Esophagus squamous epithelium (tissue), 5 donors: ENCODE data around the gene ZNF783. TPM values are rescaled to one million over a fixed set of nuclear protein-coding genes. Genes with fewer than 3 reads are reported as not detected.
A peak's percentile ranks its signal among the peaks of the same experiment; 100 is the strongest.

Experiments
- DNase-seq: peaks from one replicate; lab custom pipeline; 2025; lab: John Stamatoyannopoulos, UW
- H3K27ac ChIP-seq, 4 donors: fragments of 200-600 bp; sonication (generic); one replicate each; pipeline ENCODE4 v1.5.1; 2016 to 2019; ENCODE audit warnings: mild to moderate bottlenecking in 1 of 4
- H3K27me3 ChIP-seq, 4 donors: fragments of 200-600 bp; sonication (generic); 1 replicate in 3 of 4; 2 replicates in 1 of 4; pipeline versions ENCODE4 v1.5.1 to v1.6.0; 2017 to 2021; ENCODE audit warnings: antibody characterized with exemption in 1 of 4
- H3K36me3 ChIP-seq, 3 donors: fragments of 200-600 bp; sonication (generic); one replicate each; pipeline ENCODE4 v1.5.1; 2016 to 2019
- H3K4me1 ChIP-seq, 3 donors: fragments of 200-600 bp; sonication (generic); one replicate each; pipeline ENCODE4 v1.5.1; 2017 to 2019
- H3K4me3 ChIP-seq, 4 donors: fragments of 200-600 bp; sonication (generic); 1 replicate in 3 of 4; 2 replicates in 1 of 4; pipeline ENCODE4 v1.5.1; 2016 to 2019; ENCODE audit warnings: mild to moderate bottlenecking in 2 of 4, moderate library complexity in 1 of 4
- H3K9me3 ChIP-seq, 3 donors: fragments of 200-600 bp; sonication (generic); one replicate each; pipeline ENCODE4 v1.5.1; 2016 to 2019
- POLR2A ChIP-seq, 4 donors: fragments of 450-650 bp; IDR thresholded peaks; one replicate each; pipeline ENCODE4 v1.6.1; 2017; ENCODE audit warnings: antibody characterized with exemption in 4 of 4, mild to moderate bottlenecking in 4 of 4, moderate library complexity in 3 of 4
- WGBS, 2 donors: methylation state at CpG; one replicate each; pipeline ENCODE4 v1.1.5; 2018; 5-methylcytosine and 5-hydroxymethylcytosine counted together
- intact Hi-C: fragments of 100-400 bp; cut with DNase I; formaldehyde crosslinking; loops from one replicate; pipeline ENCODE4 v1.15.0; 2022
- total RNA-seq, 4 donors: library from RNA; depleted of rRNA; stranded (reverse); fragments of >200 nt; gene quantifications; one replicate each; pipeline ENCODE4 v1.1.0, GENCODE V29; 2016
- TF ChIP-seq, protein P1 (sequence below), 6 experiments: fragments of 450-650 bp in 4 of 6; fragments of 200-600 bp in 2 of 6; sonication (generic) in 2 of 6; IDR thresholded peaks; one replicate each; pipeline ENCODE4 v1.5.1; 2016 to 2019; ENCODE audit warnings: antibody characterized with exemption in 6 of 6, mild to moderate bottlenecking in 4 of 6, moderate library complexity in 4 of 6
- donor health status: DM: yes; HTN: yes; CAD: no.

Gene ZNF783
- total RNA-seq, 4 donors from 2014 or later: 3.1 to 15.6 (median 4.8) TPM

DNA sequence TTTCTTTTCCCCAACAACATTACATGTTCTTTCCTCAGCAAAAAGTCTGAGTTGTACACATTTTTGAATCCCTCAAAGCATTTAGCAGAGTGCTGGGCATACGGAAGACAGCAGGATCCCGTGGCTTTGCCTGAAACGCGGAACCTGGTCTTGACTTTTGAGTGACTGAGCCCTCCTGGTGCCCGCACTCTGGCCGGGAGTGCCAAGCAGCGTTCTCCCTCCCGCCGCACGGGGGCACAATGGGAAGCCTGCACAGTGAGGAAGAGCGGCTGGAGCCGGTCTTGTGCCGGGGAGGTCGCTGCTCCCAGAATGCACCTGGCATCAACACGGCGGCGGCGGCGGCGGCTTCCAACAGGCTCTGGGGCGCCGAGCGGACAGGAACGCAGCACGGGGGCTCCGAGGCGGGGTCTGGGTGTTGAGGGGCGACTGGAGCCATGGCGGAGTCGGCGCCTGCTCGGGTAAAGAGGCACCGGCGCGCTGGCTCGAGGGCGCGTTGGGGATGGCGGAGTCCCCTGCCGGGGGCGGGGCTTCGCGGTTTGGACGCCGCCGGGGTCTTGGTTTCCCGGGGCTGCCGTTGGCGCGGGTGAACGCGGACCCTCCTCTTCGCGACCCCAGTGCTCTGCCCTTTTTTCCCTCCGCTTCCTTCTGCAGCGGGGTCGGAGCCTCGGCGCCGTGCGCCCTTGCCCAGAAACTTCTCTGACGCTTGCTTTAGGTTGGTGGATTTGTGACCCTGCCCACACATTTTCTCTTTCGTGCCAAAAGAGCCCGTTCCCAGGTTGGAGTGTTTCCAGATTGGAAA, 22.5 kb upstream of the ZNF783 start, which contains the start of gene ZNF212:
TSS of gene ZNF212 (plus strand) at position 307 of the 799 bp plus-strand sequence. CDS start at position 435, 128 bp downstream.
- H3K9me3 ChIP-seq: no peaks in the 10 kb centered on the region
- peak within 1 kb of the TSS; percentile 52 to 97 (median 88) for H3K4me3 ChIP-seq
- peak within 1 kb of the TSS; percentile 80 to 90 (median 84) for H3K27ac ChIP-seq
- TF ChIP-seq, protein P1, sequence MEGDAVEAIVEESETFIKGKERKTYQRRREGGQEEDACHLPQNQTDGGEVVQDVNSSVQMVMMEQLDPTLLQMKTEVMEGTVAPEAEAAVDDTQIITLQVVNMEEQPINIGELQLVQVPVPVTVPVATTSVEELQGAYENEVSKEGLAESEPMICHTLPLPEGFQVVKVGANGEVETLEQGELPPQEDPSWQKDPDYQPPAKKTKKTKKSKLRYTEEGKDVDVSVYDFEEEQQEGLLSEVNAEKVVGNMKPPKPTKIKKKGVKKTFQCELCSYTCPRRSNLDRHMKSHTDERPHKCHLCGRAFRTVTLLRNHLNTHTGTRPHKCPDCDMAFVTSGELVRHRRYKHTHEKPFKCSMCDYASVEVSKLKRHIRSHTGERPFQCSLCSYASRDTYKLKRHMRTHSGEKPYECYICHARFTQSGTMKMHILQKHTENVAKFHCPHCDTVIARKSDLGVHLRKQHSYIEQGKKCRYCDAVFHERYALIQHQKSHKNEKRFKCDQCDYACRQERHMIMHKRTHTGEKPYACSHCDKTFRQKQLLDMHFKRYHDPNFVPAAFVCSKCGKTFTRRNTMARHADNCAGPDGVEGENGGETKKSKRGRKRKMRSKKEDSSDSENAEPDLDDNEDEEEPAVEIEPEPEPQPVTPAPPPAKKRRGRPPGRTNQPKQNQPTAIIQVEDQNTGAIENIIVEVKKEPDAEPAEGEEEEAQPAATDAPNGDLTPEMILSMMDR (IDR thresholded peaks at IDR 0.05): peak; percentile 69 to 97 (median 88)
- peak in 2 of 4 donors; percentile 25 to 32 for TF ChIP-seq POLR2A (IDR thresholded peaks at IDR 0.05)
- H3K4me1 ChIP-seq: peaks cover 15 to 38% (median 21%) of the 10 kb centered on the region in 3 donors
- intact Hi-C loops: no loop called here
- peak; percentile 53 for DNase-seq
- 0 to 1% methylated on average over 19 to 31 of the region's 64 CpGs for WGBS, 2 donors
- no peaks in the 10 kb centered on the region for H3K27me3 ChIP-seq
- no peaks in the 10 kb centered on the region for H3K36me3 ChIP-seq

DNA sequence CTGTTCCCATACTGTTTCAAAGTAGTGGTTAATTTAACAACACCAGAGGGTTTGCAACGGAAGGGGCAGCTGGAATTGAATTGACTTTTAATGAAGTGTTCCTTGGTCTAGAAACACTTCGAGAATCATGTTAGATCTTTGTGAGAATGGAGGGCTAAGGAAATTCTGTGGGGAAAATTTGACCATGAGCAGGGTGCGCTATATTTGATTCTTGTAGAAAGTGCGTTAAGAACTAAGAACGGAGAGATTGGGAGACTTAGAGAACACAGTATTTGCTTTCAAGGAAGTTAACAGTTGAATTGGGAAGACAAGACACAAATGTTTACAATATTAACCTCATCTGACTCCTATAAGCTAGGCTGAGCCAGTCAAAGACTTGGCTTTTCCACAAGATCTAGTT, 21.4 kb upstream of the ZNF783 start:
- intact Hi-C loops: no loop called here
- no peaks in the 10 kb centered on the region for H3K9me3 ChIP-seq
- H3K27me3 ChIP-seq: no peaks in the 10 kb centered on the region
- WGBS, 2 donors: 70 to 78% methylated on average over 5 of the region's 5 CpGs
- no peak for TF ChIP-seq POLR2A (IDR thresholded peaks at IDR 0.05)
- TF ChIP-seq, protein P1 (IDR thresholded peaks at IDR 0.05): no peak
- H3K4me1 ChIP-seq: peaks cover 15 to 38% (median 21%) of the 10 kb centered on the region in 3 donors
- H3K27ac ChIP-seq: peak overlapping the region in 3 of 4 donors; percentile 81 to 90 (median 88)
- H3K4me3 ChIP-seq: peak overlapping the region; percentile 52 to 97 (median 88)
- H3K36me3 ChIP-seq: no peaks in the 10 kb centered on the region
- no peak for DNase-seq

DNA sequence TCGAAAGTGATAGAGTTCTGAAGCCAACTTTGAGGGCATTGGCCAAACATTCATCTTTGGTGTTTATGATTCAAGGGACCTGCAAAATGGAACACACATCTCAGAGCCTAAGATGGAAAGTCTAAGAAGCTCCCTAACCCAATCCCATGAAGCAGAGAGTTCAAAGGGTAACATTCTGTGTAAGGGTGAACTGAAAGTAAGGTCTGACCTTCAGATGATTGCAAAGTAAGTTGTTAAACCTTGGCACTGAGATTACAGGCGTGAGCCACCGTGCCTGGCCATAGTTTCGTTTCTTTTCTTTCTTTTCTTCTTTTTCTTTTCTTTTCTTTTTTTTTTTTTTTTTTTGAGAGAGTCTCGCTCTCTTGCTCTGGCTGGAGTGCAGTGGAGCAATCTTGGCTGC, 20.3 kb upstream of the ZNF783 start:
- Histone ChIP-seq H3K36me3 (no peaks in the 10 kb centered on the region), H3K27ac (no peak overlapping the region), H3K9me3 (no peaks in the 10 kb centered on the region), H3K27me3 (no peaks in the 10 kb centered on the region), H3K4me3 (no peak overlapping the region), H3K4me1 (peaks cover 15 to 38% (median 21%) of the 10 kb centered on the region in 3 donors)
- TF ChIP-seq, protein P1 (IDR thresholded peaks at IDR 0.05): no peak
- no peak for TF ChIP-seq POLR2A (IDR thresholded peaks at IDR 0.05)
- DNase-seq: no peak
- WGBS, 2 donors: 86 to 89% methylated on average over 4 to 5 of the region's 5 CpGs
- intact Hi-C loops: no loop called here

DNA sequence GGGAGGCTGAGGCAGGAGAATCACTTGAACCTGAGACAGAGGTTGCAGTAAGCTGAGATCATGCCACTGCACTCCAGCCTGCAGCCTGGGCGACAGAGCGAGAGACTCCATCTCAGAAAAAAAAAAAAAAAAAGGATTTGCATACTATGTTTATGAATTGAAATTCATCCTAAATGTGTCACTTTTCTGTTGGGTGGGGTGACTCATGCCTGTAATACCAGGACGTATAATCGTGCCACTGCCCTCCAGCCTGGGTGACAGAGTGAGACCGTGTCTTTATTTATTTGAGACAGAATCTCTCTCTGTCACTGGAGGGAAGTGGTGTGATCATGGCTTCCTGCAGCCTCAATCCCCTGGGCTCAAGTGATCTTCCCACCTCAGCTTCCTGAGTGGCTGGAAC, 16.8 kb upstream of the ZNF783 start:
- H3K9me3 ChIP-seq: no peaks in the 10 kb centered on the region
- peak overlapping the region in 1 of 4 donors; percentile 36 for H3K27ac ChIP-seq
- WGBS, 2 donors: 46 to 55% methylated on average over 5 of the region's 5 CpGs
- peaks cover 10 to 14% (median 12%) of the 10 kb centered on the region in 3 donors for H3K4me1 ChIP-seq
- DNase-seq: no peak
- H3K27me3 ChIP-seq: no peaks in the 10 kb centered on the region
- H3K4me3 ChIP-seq: no peak overlapping the region
- TF ChIP-seq, protein P1 (IDR thresholded peaks at IDR 0.05): no peak
- no peak for TF ChIP-seq POLR2A (IDR thresholded peaks at IDR 0.05)
- peaks cover 0 to 7% (median 2%) of the 10 kb centered on the region in 3 donors for H3K36me3 ChIP-seq
- intact Hi-C loops: no loop called here

DNA sequence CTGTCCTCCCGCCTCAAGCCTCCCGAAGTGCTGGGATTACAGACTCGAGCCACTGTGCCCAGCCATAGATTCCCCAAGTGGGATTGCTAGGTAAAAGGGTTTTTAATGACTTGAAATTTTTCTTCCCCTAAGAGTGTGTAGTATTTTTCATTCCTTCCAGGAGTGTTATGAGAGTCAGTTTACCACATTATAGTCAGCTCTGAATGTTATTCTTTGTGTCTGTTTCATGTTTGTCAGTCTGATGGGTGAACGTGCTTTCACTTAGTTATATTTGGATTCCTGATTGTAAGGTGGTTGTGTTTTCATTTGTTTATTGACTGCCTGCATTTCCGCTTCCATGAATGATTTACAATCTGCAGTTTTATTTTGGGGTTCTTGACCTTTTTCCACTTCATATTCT, 16.3 kb upstream of the ZNF783 start:
- peaks cover 0 to 12% (median 7%) of the 10 kb centered on the region in 3 donors for H3K36me3 ChIP-seq
- intact Hi-C loops: no loop called here
- DNase-seq: no peak
- H3K4me3 ChIP-seq: no peak overlapping the region
- 83 to 88% methylated on average over 5 of the region's 5 CpGs for WGBS, 2 donors
- H3K4me1 ChIP-seq: peaks cover 5 to 9% (median 7%) of the 10 kb centered on the region in 3 donors
- H3K9me3 ChIP-seq: no peaks in the 10 kb centered on the region
- no peaks in the 10 kb centered on the region for H3K27me3 ChIP-seq
- peak overlapping the region in 1 of 4 donors; percentile 36 for H3K27ac ChIP-seq
- TF ChIP-seq, protein P1 (IDR thresholded peaks at IDR 0.05): no peak
- no peak for TF ChIP-seq POLR2A (IDR thresholded peaks at IDR 0.05)
